Neutrophil (primary cell): ENCODE data around the gene IGF2.

ENCODE experiments used
- H3K27ac ChIP-seq: fragments of 200-600 bp; sonication (generic); 2 replicates; pipeline ENCODE4 v1.5.1; 2016; ENCODE audit warnings: mild to moderate bottlenecking, moderate library complexity
- H3K27me3 ChIP-seq: fragments of 200-600 bp; sonication (generic); 2 replicates; pipeline ENCODE4 v1.6.0; 2016; ENCODE audit warnings: mild to moderate bottlenecking
- H3K36me3 ChIP-seq: fragments of 200-600 bp; sonication (generic); 2 replicates; pipeline ENCODE4 v1.5.1; 2017
- H3K4me1 ChIP-seq, 2 experiments: fragments of 200-600 bp in 1 of 2; sonication (generic) in 1 of 2; 1 replicate in 1 of 2; 2 replicates in 1 of 2; pipeline versions ENCODE4 v1.5.1 to v1.6.1; 2013 to 2016; ENCODE audit warnings: low read depth in 1 of 2, low read length in 1 of 2, mild to moderate bottlenecking in 1 of 2, moderate library complexity in 1 of 2; ENCODE audit not compliant: control insufficient read depth in 1 of 2, insufficient read depth in 1 of 2
- H3K4me3 ChIP-seq, 2 experiments: fragments of 200-600 bp in 1 of 2; sonication (generic) in 1 of 2; 1 replicate in 1 of 2; 2 replicates in 1 of 2; pipeline ENCODE4 v1.5.1; 2013 to 2016; ENCODE audit warnings: low read depth in 1 of 2, low read length in 1 of 2, mild to moderate bottlenecking in 1 of 2, moderate library complexity in 1 of 2
- H3K9me3 ChIP-seq: fragments of 200-600 bp; sonication (generic); 2 replicates; pipeline ENCODE4 v1.5.1; 2016
- TF ChIP-seq, protein P1 (sequence below): fragments of 200-600 bp; sonication (generic); IDR thresholded peaks from 2 replicates; pipeline ENCODE4 v1.5.1; 2016; ENCODE audit warnings: antibody characterized with exemption

Gene IGF2

GRCh38 chr11:2158966-2159365 lies 19.8 kb upstream of the IGF2 start:
- Histone ChIP-seq H3K4me1 (no peaks in the 10 kb centered on the region), H3K4me3 (no peak overlapping the region), H3K9me3 (no peaks in the 10 kb centered on the region), H3K36me3 (no peaks in the 10 kb centered on the region), H3K27me3 (peaks cover 3% of the 10 kb centered on the region), H3K27ac (no peak overlapping the region)
- TF ChIP-seq, protein P1, sequence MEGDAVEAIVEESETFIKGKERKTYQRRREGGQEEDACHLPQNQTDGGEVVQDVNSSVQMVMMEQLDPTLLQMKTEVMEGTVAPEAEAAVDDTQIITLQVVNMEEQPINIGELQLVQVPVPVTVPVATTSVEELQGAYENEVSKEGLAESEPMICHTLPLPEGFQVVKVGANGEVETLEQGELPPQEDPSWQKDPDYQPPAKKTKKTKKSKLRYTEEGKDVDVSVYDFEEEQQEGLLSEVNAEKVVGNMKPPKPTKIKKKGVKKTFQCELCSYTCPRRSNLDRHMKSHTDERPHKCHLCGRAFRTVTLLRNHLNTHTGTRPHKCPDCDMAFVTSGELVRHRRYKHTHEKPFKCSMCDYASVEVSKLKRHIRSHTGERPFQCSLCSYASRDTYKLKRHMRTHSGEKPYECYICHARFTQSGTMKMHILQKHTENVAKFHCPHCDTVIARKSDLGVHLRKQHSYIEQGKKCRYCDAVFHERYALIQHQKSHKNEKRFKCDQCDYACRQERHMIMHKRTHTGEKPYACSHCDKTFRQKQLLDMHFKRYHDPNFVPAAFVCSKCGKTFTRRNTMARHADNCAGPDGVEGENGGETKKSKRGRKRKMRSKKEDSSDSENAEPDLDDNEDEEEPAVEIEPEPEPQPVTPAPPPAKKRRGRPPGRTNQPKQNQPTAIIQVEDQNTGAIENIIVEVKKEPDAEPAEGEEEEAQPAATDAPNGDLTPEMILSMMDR = no peak

DNA sequence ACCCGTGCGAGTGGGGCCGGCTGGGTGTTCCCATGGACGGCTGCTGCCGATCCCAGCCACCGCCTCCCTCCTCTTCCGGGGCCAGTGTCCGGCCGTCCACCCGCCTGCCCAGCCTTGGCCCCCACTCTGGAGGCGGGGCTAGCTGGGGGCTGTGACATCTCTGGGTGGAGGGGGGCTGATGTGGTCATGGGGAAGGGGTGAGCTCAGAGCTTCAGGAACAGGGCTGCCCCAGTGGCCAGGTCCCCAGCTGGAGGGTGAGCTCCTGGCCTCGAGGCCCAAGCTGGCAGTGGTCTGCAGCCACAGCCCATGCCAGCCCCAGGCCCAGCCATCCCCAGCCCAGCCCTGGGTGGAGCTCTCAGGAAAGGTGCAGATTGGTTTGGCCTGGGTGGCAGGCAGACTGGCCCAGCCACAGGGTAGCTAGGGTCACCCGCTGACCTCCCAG lies 19.1 kb upstream of the IGF2 start:
- peaks cover 9% of the 10 kb centered on the region for H3K27me3 ChIP-seq
- H3K4me1 ChIP-seq = no peaks in the 10 kb centered on the region
- no peak overlapping the region for H3K4me3 ChIP-seq
- H3K27ac ChIP-seq = no peak overlapping the region
- H3K36me3 ChIP-seq = no peaks in the 10 kb centered on the region
- TF ChIP-seq, protein P1 = no peak
- no peaks in the 10 kb centered on the region for H3K9me3 ChIP-seq

DNA sequence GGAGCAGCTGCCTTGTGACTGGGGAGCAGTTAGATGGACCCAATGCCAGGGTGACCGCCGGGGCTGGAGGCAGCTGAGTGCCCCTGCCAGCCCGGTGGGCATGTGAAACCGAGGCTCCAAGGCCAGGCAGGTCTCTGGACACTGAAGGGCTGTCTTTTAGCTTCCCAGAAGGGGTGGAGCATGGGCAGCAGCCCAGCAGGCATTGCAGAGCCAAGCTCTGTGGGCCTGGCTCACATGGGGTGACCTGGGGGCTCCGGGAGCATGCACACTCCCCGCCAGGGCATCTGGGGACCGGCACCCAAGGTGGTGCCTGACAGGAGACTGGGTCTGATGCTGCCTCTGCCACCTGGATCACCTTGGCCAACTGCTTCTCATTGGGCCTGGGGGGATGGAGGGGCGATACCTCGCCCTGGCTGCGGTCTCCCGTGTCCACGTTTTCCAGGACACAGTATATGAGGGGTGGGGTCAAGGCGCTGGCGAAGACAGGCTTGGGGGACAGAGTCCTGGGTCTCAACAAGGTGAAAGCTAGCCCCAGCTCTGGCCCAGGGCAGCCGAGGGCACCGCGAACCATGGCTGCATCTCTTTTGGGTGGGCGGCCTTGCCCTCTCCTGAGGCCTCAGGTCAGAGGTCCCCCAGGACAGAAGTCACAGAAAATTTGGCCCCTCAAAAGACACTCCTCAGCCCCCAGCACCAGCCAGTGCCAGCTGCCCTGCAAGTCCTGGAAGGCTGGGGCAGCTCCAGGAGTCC lies 18.3 kb upstream of the IGF2 start:
- H3K36me3 ChIP-seq = no peaks in the 10 kb centered on the region
- H3K4me3 ChIP-seq = no peak overlapping the region
- H3K27ac ChIP-seq = no peak overlapping the region
- TF ChIP-seq, protein P1 = no peak
- H3K9me3 ChIP-seq = no peaks in the 10 kb centered on the region
- H3K4me1 ChIP-seq = no peaks in the 10 kb centered on the region
- peaks cover 18% of the 10 kb centered on the region for H3K27me3 ChIP-seq

- peaks cover 4 to 6% of the 10 kb centered on the region in 2 experiments for H3K4me1 ChIP-seq
- H3K36me3 ChIP-seq = no peaks in the 10 kb centered on the region
- H3K27ac ChIP-seq = no peak overlapping the region
- H3K9me3 ChIP-seq = no peaks in the 10 kb centered on the region
- TF ChIP-seq, protein P1 = peak; percentile 76
- H3K4me3 ChIP-seq = no peak overlapping the region
- H3K27me3 ChIP-seq = peaks cover 20% of the 10 kb centered on the region
Observed at GRCh38 chr11:2156416-2157182, 17.4 kb upstream of the IGF2 start.

GRCh38 chr11:2155511-2155910 lies 16.3 kb upstream of the IGF2 start:
- H3K4me1 ChIP-seq = peaks cover 6 to 8% of the 10 kb centered on the region in 2 experiments
- TF ChIP-seq, protein P1 = no peak
- H3K4me3 ChIP-seq = no peak overlapping the region
- no peaks in the 10 kb centered on the region for H3K9me3 ChIP-seq
- no peak overlapping the region for H3K27ac ChIP-seq
- peaks cover 29% of the 10 kb centered on the region for H3K27me3 ChIP-seq
- no peaks in the 10 kb centered on the region for H3K36me3 ChIP-seq
